AG09319 (cell line): ENCODE measurements around the gene ARHGAP22.
A peak's percentile ranks its signal among the peaks of the same experiment; 100 is the strongest.

Experiments
- DNase-seq: peaks from one replicate; pipeline ENCODE4 v3.0.0-alpha.2; 2010; ENCODE audit warnings: low read depth; ENCODE audit errors: extremely low read depth
- TF ChIP-seq, protein P1 (sequence below): IDR thresholded peaks from 2 replicates; pipeline ENCODE4 v1.5.1; 2011; ENCODE audit warnings: low read depth, mild to moderate bottlenecking, inconsistent platforms, low read length, moderate library complexity

Gene ARHGAP22

GRCh38 chr10:48609441-48609840 is 4.6 kb upstream of the ARHGAP22 start:
- TF ChIP-seq, protein P1, sequence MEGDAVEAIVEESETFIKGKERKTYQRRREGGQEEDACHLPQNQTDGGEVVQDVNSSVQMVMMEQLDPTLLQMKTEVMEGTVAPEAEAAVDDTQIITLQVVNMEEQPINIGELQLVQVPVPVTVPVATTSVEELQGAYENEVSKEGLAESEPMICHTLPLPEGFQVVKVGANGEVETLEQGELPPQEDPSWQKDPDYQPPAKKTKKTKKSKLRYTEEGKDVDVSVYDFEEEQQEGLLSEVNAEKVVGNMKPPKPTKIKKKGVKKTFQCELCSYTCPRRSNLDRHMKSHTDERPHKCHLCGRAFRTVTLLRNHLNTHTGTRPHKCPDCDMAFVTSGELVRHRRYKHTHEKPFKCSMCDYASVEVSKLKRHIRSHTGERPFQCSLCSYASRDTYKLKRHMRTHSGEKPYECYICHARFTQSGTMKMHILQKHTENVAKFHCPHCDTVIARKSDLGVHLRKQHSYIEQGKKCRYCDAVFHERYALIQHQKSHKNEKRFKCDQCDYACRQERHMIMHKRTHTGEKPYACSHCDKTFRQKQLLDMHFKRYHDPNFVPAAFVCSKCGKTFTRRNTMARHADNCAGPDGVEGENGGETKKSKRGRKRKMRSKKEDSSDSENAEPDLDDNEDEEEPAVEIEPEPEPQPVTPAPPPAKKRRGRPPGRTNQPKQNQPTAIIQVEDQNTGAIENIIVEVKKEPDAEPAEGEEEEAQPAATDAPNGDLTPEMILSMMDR = no peak
- no peak for DNase-seq

- DNase-seq = no peak
- TF ChIP-seq, protein P1 = no peak
These were observed 4.1 kb upstream of the ARHGAP22 start for GRCh38 chr10:48608976-48609375.

DNA sequence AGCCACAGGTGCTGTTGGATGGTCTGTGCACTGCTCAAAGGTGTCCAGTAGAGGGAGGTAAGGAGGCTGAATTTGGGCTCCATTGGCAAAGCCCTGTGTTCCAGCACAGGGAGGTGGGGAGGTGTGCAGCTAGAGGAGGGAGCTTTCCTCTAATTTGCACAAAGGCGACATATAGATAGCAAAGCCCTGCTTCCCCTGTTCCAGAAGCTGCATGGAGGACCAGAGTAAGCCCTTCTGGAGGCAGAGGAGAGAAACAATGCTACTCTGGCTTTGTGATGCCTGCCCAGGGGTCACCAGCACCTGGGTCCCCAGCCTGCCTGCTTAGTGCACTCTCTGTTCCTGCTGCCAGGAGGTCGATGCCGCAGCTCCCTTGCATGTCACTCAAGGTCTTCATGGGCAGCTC is 3.4 kb upstream of the ARHGAP22 start:
- DNase-seq = no peak
- TF ChIP-seq, protein P1 = peak; percentile 69

DNA sequence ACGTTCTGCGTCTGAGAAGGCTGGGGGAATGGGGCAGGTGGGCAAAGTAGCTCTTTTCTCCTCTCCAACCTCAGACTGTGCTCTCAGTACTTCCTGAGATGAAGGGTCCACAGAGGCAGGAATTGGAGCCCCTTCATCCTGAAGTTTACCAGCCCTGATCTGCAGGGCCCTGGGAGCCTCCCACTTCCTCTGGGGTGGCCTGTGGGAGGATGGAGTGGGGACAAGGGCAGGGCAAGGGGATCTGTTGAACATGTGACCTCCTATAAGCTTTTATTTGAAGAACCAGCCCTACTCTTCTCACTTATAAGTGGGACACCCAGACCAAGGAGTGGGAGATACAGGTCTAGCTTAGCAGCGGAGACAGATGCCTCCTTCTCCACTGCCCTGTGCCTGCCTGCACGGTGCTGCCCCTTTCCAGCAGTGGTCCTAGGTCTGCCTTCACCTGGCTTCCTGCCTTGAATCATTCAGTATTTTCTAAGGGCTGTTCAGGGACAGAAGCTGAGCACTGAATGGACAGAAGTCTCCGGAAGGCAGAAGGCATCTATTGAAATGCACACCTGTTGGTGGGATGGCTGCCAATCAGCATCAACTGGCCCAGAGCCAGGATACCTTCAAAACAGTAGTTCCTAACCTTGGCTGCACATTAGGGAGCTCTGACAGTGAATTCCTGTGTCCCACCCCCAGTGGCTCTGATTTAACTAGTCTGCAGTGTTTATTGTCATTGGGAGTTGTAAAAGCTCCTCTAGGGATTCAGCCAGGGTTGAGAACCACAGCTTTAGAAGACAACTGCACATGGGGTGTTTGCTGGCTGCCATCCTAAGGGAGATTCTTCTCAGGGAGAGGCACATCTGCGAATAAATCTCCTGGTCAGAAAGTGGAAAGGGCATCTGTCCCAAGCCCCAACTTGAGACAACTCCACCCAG is 2.7 kb upstream of the ARHGAP22 start:
- DNase-seq = no peak
- TF ChIP-seq, protein P1 = no peak

DNA sequence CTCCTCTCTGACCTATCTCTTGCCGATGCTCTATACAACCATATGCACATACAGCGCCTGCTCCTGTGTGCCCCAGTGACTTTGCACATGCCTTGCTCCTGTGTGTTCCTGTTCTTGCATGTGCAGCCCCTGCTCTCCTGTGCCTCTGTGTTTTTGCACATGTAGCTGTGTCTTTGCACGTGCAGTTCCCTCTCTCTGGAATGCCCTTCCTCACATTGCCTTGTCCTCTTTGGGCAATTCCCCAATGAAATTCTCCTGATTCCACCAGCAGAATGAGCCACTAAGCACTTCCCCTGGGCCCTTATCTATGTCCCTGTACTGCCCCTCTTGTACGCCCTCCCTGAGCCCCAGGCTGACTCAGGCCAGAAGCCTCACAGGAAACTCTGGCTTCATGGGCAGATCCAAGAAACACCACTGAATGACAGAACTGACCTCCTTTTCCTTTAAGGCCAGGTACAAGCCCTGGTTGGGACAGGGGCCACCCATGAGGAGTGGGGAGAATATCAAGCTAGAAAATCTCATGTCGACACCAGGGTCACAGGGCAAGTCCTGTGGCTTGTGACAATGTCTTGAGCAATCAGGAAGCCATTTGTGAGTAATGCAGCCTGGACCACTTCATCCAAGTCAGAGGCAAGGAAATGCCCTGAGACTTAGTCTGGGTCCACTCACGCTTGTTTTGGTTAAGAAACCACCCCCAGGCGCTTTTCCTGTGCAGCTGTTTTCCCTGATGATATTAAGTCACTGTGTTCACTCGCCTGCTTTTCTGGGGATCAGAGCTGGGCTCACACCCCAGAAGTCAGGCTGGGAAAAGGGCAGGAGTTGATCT is 1.9 kb upstream of the ARHGAP22 start:
- TF ChIP-seq, protein P1 = no peak
- peak; percentile 85 for DNase-seq

DNA sequence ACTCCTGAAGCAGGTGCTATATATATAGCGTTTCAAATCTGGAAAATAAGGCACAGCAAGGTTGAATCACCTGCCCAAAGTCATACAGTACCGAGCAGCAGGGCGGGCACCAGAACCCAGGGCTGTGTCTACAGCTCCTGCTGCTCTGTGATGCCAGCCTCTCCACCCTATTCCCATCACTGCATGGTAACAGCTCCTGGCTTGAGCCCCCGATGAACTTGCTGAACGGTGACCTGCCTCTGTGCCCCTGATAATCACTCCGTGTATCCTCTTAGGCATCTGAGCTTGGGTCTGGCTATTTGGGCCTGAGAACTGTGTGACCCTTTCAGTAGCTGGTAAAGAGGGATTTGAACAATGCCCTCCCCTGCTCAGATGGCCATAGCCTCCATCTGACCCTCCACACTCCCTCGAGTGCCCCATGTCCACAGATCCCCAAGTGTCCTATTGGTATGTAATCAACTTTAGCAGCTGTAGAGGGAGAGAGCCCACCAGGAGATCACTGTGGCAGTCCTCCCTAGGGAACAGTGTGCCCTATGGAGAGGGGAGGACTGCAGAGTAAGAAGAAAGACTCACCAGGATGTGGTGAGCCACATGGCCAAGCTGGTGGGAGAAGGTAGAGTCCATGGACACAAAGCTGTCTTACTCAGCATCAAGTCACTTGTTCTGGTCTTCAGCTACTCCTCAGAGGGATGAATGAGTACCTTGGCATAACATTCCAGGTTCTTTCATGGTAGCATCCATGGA is 1.1 kb upstream of the ARHGAP22 start:
- TF ChIP-seq, protein P1 = no peak
- no peak for DNase-seq
